Measurements from ENCODE around the gene EDDM3A.

DNA sequence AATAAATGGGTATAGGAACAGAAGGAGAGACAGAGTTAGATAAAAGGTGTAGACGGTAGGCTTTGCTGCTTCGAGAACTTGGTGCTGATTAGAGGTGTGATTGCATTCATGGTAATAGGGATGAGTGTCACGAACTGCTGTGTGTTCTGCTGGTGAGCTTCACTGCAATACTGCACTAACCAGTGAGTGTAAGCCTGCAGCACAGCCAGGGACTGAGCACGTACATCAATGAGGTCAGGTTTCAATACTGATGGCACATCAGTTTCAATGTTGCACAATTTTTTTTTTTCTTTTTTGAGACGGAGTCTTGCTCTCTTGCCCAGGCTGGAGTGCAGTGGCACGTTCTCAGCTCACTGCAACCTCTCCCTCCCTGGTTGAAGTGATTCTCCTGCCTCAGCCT lies 24.9 kb upstream of the EDDM3A start:
- TF ChIP-seq CTCF (tag by site-specific recombination; IDR thresholded peaks at IDR 0.05) (no peak), ZNF138 (tag by site-specific recombination; IDR thresholded peaks at IDR 0.05; ENCODE audit: borderline replicate concordance) (no peak), ZNF513 (tag by site-specific recombination; IDR thresholded peaks at IDR 0.05) (no peak), PATZ1 (tag by site-specific recombination; IDR thresholded peaks at IDR 0.05) (no peak)

All from HEK293 (cell line).